ENCODE results near the gene CUL4B. TPM values are rescaled to one million over a fixed set of nuclear protein-coding genes. Genes with fewer than 3 reads are reported as not detected.
"Not testable (repeated sequence)": the region's sequence is repeated elsewhere in the genome, so short reads cannot be mapped to it uniquely, and the experiment has no call there.

Gene CUL4B
- 10 to 100 TPM; 27.9 to 31.3 (median 29.0) TPM for total RNA-seq
- polyA plus RNA-seq: 10.7 TPM
- long read RNA-seq, donor 1, full-length matches to known transcripts: 16 of 24 reads
- long read RNA-seq, donor 1, partial matches to known transcripts: 2 of 24 reads
- long read RNA-seq, donor 1, other reads (novel, unspliced or antisense): 6 of 24 reads
- long read RNA-seq, donor 2, full-length matches to known transcripts: 4 of 6 reads
- long read RNA-seq, donor 2, partial matches to known transcripts: 0 of 6 reads
- long read RNA-seq, donor 2, other reads (novel, unspliced or antisense): 2 of 6 reads
- long read RNA-seq, donor 3, full-length matches to known transcripts: 28 of 50 reads
- long read RNA-seq, donor 3, partial matches to known transcripts: 7 of 50 reads
- long read RNA-seq, donor 3, other reads (novel, unspliced or antisense): 15 of 50 reads
- long read RNA-seq, donor 4, full-length matches to known transcripts: 10 of 13 reads
- long read RNA-seq, donor 4, partial matches to known transcripts: 0 of 13 reads
- long read RNA-seq, donor 4, other reads (novel, unspliced or antisense): 3 of 13 reads

GRCh38 chrX:120560842-120561633, at the start of gene CUL4B:
Gene CUL4B (minus strand): TSS chrX:120560962. CDS start chrX:120560638, 324 bp downstream.
- under 1% methylated on average over 48 of the region's 54 CpGs for WGBS
- no peaks in the 10 kb centered on the region for H3K27me3 ChIP-seq (ENCODE audit: control insufficient read depth, insufficient read depth)
- H3K9me3 ChIP-seq (ENCODE audit: control insufficient read depth, low read length): no peaks in the 10 kb centered on the region
- DNase-seq (peak; percentile 91 to 97 (median 97)), ATAC-seq (peak; percentile 96 to 98)
- H3K27ac ChIP-seq (ENCODE audit: low read length): peak within 1 kb of the TSS; percentile 99
- intact Hi-C loops (cut with DNase I): no loop called here
- peak within 1 kb of the TSS; percentile 86 for H3K4me3 ChIP-seq (ENCODE audit: low read length)
- H3K4me1 ChIP-seq (ENCODE audit: control insufficient read depth, insufficient read depth, low read length): peaks cover 2% of the 10 kb centered on the region

GRCh38 chrX:120604361-120604782, 43.6 kb upstream of the CUL4B start:
- H3K27ac ChIP-seq (ENCODE audit: low read length): peak overlapping the region; percentile 96
- 0% methylated on average over 5 of the region's 5 CpGs for WGBS
- ATAC-seq (peak; percentile 83), DNase-seq (peak in 1 of 3 donors; percentile 14)
- H3K4me1 ChIP-seq (ENCODE audit: control insufficient read depth, insufficient read depth, low read length): no peaks in the 10 kb centered on the region
- H3K4me3 ChIP-seq (ENCODE audit: low read length): peak overlapping the region; percentile 98
- no peaks in the 10 kb centered on the region for H3K9me3 ChIP-seq (ENCODE audit: control insufficient read depth, low read length)
- H3K27me3 ChIP-seq (ENCODE audit: control insufficient read depth, insufficient read depth): no peaks in the 10 kb centered on the region
- intact Hi-C loops (cut with DNase I): loop anchor here in 1 of 4 donors (10.0 kb wide), 1 partner anchor 50 kb away; no protein-coding TSS in a partner anchor

GRCh38 chrX:120603707-120604360, 43.1 kb upstream of the CUL4B start, which contains the start of gene MCTS1:
Gene MCTS1 (plus strand): TSS chrX:120604101. CDS start chrX:120604237, 136 bp downstream.
- DNase-seq: peak; percentile 84 to 91 (median 89)
- Histone ChIP-seq H3K4me1 (ENCODE audit: control insufficient read depth, insufficient read depth, low read length) (no peaks in the 10 kb centered on the region), H3K27ac (ENCODE audit: low read length) (peak within 1 kb of the TSS; percentile 96), H3K27me3 (ENCODE audit: control insufficient read depth, insufficient read depth) (no peaks in the 10 kb centered on the region), H3K9me3 (ENCODE audit: control insufficient read depth, low read length) (no peaks in the 10 kb centered on the region), H3K4me3 (ENCODE audit: low read length) (peak within 1 kb of the TSS; percentile 98)
- intact Hi-C loops (cut with DNase I): loop anchor here in 1 of 4 donors (10.0 kb wide), 1 partner anchor 49 kb away; no protein-coding TSS in a partner anchor
- ATAC-seq: peak; percentile 98
- WGBS: under 1% methylated on average over 30 of the region's 31 CpGs

GRCh38 chrX:120585702-120586101, 24.9 kb upstream of the CUL4B start:
- WGBS: 90% methylated on average over 2 of the region's 2 CpGs
- intact Hi-C loops (cut with DNase I): no loop called here
- H3K27me3 ChIP-seq (ENCODE audit: control insufficient read depth, insufficient read depth): no peaks in the 10 kb centered on the region
- no peaks in the 10 kb centered on the region for H3K9me3 ChIP-seq (ENCODE audit: control insufficient read depth, low read length)
- H3K4me3 ChIP-seq (ENCODE audit: low read length): no peak overlapping the region
- no peak for ATAC-seq
- H3K4me1 ChIP-seq (ENCODE audit: control insufficient read depth, insufficient read depth, low read length): no peaks in the 10 kb centered on the region
- no peak overlapping the region for H3K27ac ChIP-seq (ENCODE audit: low read length)
- DNase-seq: no peak

GRCh38 chrX:120575379-120576114, 14.8 kb upstream of the CUL4B start:
- H3K4me3 ChIP-seq (ENCODE audit: low read length): no peak overlapping the region
- H3K27me3 ChIP-seq (ENCODE audit: control insufficient read depth, insufficient read depth): no peaks in the 10 kb centered on the region
- H3K9me3 ChIP-seq (ENCODE audit: control insufficient read depth, low read length): no peaks in the 10 kb centered on the region
- intact Hi-C loops (cut with DNase I): no loop called here
- 86% methylated on average over 18 of the region's 18 CpGs for WGBS
- no peaks in the 10 kb centered on the region for H3K4me1 ChIP-seq (ENCODE audit: control insufficient read depth, insufficient read depth, low read length)
- ATAC-seq: no peak
- H3K27ac ChIP-seq (ENCODE audit: low read length): no peak overlapping the region
- no peak for DNase-seq

GRCh38 chrX:120573806-120574205, 13.0 kb upstream of the CUL4B start:
- H3K27ac ChIP-seq (ENCODE audit: low read length); H3K4me3 ChIP-seq (ENCODE audit: low read length); intact Hi-C loops (cut with DNase I); ATAC-seq; H3K27me3 ChIP-seq (ENCODE audit: control insufficient read depth, insufficient read depth); H3K4me1 ChIP-seq (ENCODE audit: control insufficient read depth, insufficient read depth, low read length); DNase-seq; H3K9me3 ChIP-seq (ENCODE audit: control insufficient read depth, low read length): not testable (repeated sequence)
- WGBS: 93% methylated on average over 13 of the region's 13 CpGs

- Histone ChIP-seq H3K4me3 (ENCODE audit: low read length) (no peak overlapping the region), H3K27me3 (ENCODE audit: control insufficient read depth, insufficient read depth) (no peaks in the 10 kb centered on the region), H3K27ac (ENCODE audit: low read length) (no peak overlapping the region), H3K4me1 (ENCODE audit: control insufficient read depth, insufficient read depth, low read length) (no peaks in the 10 kb centered on the region), H3K9me3 (ENCODE audit: control insufficient read depth, low read length) (no peaks in the 10 kb centered on the region)
- DNase-seq (no peak), ATAC-seq (no peak)
- intact Hi-C loops (cut with DNase I): no loop called here
- 56% methylated on average over 3 of the region's 3 CpGs for WGBS
These were observed 9.3 kb upstream of the CUL4B start for GRCh38 chrX:120570011-120570600.

GRCh38 chrX:120568609-120569008, 7.8 kb upstream of the CUL4B start:
- 87% methylated on average over 3 of the region's 3 CpGs for WGBS
- DNase-seq (no peak), ATAC-seq (no peak)
- Histone ChIP-seq H3K9me3 (ENCODE audit: control insufficient read depth, low read length) (no peaks in the 10 kb centered on the region), H3K27me3 (ENCODE audit: control insufficient read depth, insufficient read depth) (no peaks in the 10 kb centered on the region), H3K4me3 (ENCODE audit: low read length) (no peak overlapping the region), H3K27ac (ENCODE audit: low read length) (no peak overlapping the region), H3K4me1 (ENCODE audit: control insufficient read depth, insufficient read depth, low read length) (no peaks in the 10 kb centered on the region)
- intact Hi-C loops (cut with DNase I): no loop called here

GRCh38 chrX:120568035-120568434, 7.3 kb upstream of the CUL4B start:
- no peak for DNase-seq
- Histone ChIP-seq H3K27ac (ENCODE audit: low read length) (no peak overlapping the region), H3K27me3 (ENCODE audit: control insufficient read depth, insufficient read depth) (no peaks in the 10 kb centered on the region), H3K4me1 (ENCODE audit: control insufficient read depth, insufficient read depth, low read length) (no peaks in the 10 kb centered on the region), H3K9me3 (ENCODE audit: control insufficient read depth, low read length) (no peaks in the 10 kb centered on the region), H3K4me3 (ENCODE audit: low read length) (no peak overlapping the region)
- intact Hi-C loops (cut with DNase I): no loop called here
- ATAC-seq: no peak

GRCh38 chrX:120566817-120567216, 6.1 kb upstream of the CUL4B start:
- whole genome bisulfite sequencing: 97% methylated on average over 3 of the region's 3 CpGs
- intact Hi-C loops (cut with DNase I): no loop called here
- Histone ChIP-seq H3K4me3 (ENCODE audit: low read length) (no peak overlapping the region), H3K27me3 (ENCODE audit: control insufficient read depth, insufficient read depth) (no peaks in the 10 kb centered on the region), H3K9me3 (ENCODE audit: control insufficient read depth, low read length) (no peaks in the 10 kb centered on the region), H3K4me1 (ENCODE audit: control insufficient read depth, insufficient read depth, low read length) (peaks cover 2% of the 10 kb centered on the region), H3K27ac (ENCODE audit: low read length) (no peak overlapping the region)
- DNase-seq (no peak), ATAC-seq (no peak)

All from right cardiac atrium (tissue), 5 donors.